ENCODE measurements around the gene TFDP2. TPM values are rescaled to one million over a fixed set of nuclear protein-coding genes. Genes with fewer than 3 reads are reported as not detected.

The TFDP2 gene
- total and polyA plus RNA-seq, 2 donors (not counting 1 experiment from before 2014, with no cell fraction given), result 5.5 to 31.7 TPM

DNA sequence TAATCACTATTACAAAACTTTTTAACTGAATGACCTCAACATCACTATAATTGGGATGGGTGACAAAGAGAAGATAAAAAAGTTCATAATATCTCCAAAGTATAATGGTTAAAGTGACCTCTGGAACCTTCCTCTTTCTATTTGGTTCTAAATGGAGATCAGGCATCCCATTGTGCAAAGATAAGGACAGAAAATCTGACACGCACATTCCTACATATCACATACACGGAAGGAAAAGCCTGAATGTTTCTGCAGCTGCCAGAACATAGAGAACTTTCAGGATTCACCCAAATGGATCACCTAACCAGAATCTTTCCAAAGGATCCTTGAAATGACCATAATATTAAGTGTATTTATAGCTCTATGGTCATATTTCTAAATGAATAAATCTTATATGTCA lies 128.2 kb downstream of the TFDP2 start:
- intact Hi-C loops (cut with micrococcal nuclease), result no loop called here
- Mint-ChIP-seq H3K27ac (no peak overlapping the region), H3K4me1 (peaks cover 12% of the 10 kb centered on the region), H3K27me3 (no peaks in the 10 kb centered on the region), H3K4me3 (no peak overlapping the region), H3K9me3 (ENCODE audit: insufficient read depth) (no peaks in the 10 kb centered on the region)
- H3K9ac ChIP-seq (ENCODE audit: low read length), result no peak overlapping the region
- TF ChIP-seq, protein P1, sequence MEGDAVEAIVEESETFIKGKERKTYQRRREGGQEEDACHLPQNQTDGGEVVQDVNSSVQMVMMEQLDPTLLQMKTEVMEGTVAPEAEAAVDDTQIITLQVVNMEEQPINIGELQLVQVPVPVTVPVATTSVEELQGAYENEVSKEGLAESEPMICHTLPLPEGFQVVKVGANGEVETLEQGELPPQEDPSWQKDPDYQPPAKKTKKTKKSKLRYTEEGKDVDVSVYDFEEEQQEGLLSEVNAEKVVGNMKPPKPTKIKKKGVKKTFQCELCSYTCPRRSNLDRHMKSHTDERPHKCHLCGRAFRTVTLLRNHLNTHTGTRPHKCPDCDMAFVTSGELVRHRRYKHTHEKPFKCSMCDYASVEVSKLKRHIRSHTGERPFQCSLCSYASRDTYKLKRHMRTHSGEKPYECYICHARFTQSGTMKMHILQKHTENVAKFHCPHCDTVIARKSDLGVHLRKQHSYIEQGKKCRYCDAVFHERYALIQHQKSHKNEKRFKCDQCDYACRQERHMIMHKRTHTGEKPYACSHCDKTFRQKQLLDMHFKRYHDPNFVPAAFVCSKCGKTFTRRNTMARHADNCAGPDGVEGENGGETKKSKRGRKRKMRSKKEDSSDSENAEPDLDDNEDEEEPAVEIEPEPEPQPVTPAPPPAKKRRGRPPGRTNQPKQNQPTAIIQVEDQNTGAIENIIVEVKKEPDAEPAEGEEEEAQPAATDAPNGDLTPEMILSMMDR (IDR thresholded peaks at IDR 0.05), result no peak
- TF ChIP-seq EZH2 (IDR thresholded peaks at IDR 0.05; ENCODE audit: borderline replicate concordance, insufficient read depth, low read depth, low read length, poor library complexity, severe bottlenecking), result no peak
- H3K4me2 ChIP-seq (replicated peaks; ENCODE audit: low read depth, low read length, poor library complexity, severe bottlenecking), result no peak overlapping the region
- no peak overlapping the region for H2AFZ ChIP-seq (ENCODE audit: insufficient read depth, low read depth, low read length, poor library complexity, severe bottlenecking)
- no peaks in the 10 kb centered on the region for H3K27me3 ChIP-seq (replicated peaks in 1 of 4; ENCODE audit: control extremely low read depth in 1 of 4, control insufficient read depth in 3 of 4, insufficient read depth in 4 of 4, low read length in 3 of 4)
- no CpG with 5 or more reads among the region's 2 CpGs for WGBS (ENCODE audit: insufficient coverage)
- DNase-seq (no peak), ATAC-seq (ENCODE audit: low read depth) (no peak)
- POLR2A ChIA-PET, result no interaction called here
- H3K4me3 ChIP-seq (ENCODE audit: control extremely low read depth in 1 of 5, extremely low read depth in 1 of 5, insufficient read depth in 1 of 5, low read depth in 2 of 5, low read length in 4 of 5), result no peak overlapping the region
- H3K27ac ChIP-seq (ENCODE audit: low read length in 2 of 2), result no peak overlapping the region
- CTCF ChIA-PET, result no interaction called here
- no peaks in the 10 kb centered on the region for H3K9me3 ChIP-seq (ENCODE audit: control extremely low read depth in 1 of 3, control insufficient read depth in 2 of 3, insufficient read depth in 1 of 3, low read length in 2 of 3)
- H3K4me1 ChIP-seq (ENCODE audit: control insufficient read depth in 2 of 2, insufficient read depth in 2 of 2, low read length in 2 of 2), result peaks cover 0 to 6% of the 10 kb centered on the region in 2 donors
- H3K36me3 ChIP-seq (replicated peaks in 1 of 2; ENCODE audit: control extremely low read depth in 1 of 2, control insufficient read depth in 1 of 2, extremely low read depth in 1 of 2, insufficient read depth in 2 of 2, low read length in 1 of 2), result no peaks in the 10 kb centered on the region
- H4K20me1 ChIP-seq (ENCODE audit: control insufficient read depth, insufficient read depth, low read length, poor library complexity, severe bottlenecking), result no peaks in the 10 kb centered on the region
- H3K79me2 ChIP-seq (ENCODE audit: control insufficient read depth, insufficient read depth, low read length), result peaks cover 62% of the 10 kb centered on the region

DNA sequence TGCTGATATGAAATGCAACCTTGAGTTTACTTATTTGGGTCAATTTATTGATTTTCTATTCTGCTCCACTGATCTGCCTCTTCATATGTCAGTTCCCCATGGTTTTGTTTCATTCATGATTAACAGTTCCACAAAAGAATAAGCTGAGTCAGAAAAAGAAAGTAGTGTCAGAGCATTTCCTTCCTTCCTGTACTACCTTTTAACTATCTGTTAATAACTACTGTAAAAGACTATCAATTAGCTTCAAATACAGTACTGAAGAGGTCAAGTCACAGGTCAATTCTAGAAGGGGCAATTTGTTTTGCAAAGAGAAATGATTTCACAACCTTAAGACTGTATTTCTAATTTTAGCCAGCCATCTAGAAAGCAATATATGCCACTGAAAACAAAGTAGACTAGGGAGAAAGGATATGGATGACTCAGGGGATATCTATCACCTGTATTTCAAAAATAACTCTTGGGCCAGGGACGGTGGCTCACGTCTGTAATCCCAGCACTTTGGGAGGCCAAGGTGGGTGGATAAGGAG lies 129.5 kb downstream of the TFDP2 start:
- ChIA-PET CTCF (no interaction called here), POLR2A (no interaction called here)
- Histone ChIP-seq H3K27ac (ENCODE audit: low read length in 2 of 2) (no peak overlapping the region), H3K4me3 (ENCODE audit: control extremely low read depth in 1 of 5, extremely low read depth in 1 of 5, insufficient read depth in 1 of 5, low read depth in 2 of 5, low read length in 4 of 5) (no peak overlapping the region), H3K36me3 (replicated peaks in 1 of 2; ENCODE audit: control extremely low read depth in 1 of 2, control insufficient read depth in 1 of 2, extremely low read depth in 1 of 2, insufficient read depth in 2 of 2, low read length in 1 of 2) (no peaks in the 10 kb centered on the region), H4K20me1 (ENCODE audit: control insufficient read depth, insufficient read depth, low read length, poor library complexity, severe bottlenecking) (no peaks in the 10 kb centered on the region), H3K27me3 (replicated peaks in 1 of 4; ENCODE audit: control extremely low read depth in 1 of 4, control insufficient read depth in 3 of 4, insufficient read depth in 4 of 4, low read length in 3 of 4) (no peaks in the 10 kb centered on the region), H3K4me2 (replicated peaks; ENCODE audit: low read depth, low read length, poor library complexity, severe bottlenecking) (no peak overlapping the region), H3K9ac (ENCODE audit: low read length) (no peak overlapping the region), H3K9me3 (ENCODE audit: control extremely low read depth in 1 of 3, control insufficient read depth in 2 of 3, insufficient read depth in 1 of 3, low read length in 2 of 3) (no peaks in the 10 kb centered on the region), H3K4me1 (ENCODE audit: control insufficient read depth in 2 of 2, insufficient read depth in 2 of 2, low read length in 2 of 2) (peaks cover 0 to 6% of the 10 kb centered on the region in 2 donors), H3K79me2 (ENCODE audit: control insufficient read depth, insufficient read depth, low read length) (peaks cover 57% of the 10 kb centered on the region), H2AFZ (ENCODE audit: insufficient read depth, low read depth, low read length, poor library complexity, severe bottlenecking) (no peak overlapping the region)
- TF ChIP-seq EZH2 (IDR thresholded peaks at IDR 0.05; ENCODE audit: borderline replicate concordance, insufficient read depth, low read depth, low read length, poor library complexity, severe bottlenecking), result no peak
- TF ChIP-seq, protein P1 (IDR thresholded peaks at IDR 0.05), result no peak
- DNase-seq (no peak), ATAC-seq (ENCODE audit: low read depth) (no peak)
- Mint-ChIP-seq H3K4me1 (peaks cover 12% of the 10 kb centered on the region), H3K27me3 (no peaks in the 10 kb centered on the region), H3K9me3 (ENCODE audit: insufficient read depth) (no peaks in the 10 kb centered on the region), H3K4me3 (no peak overlapping the region), H3K27ac (no peak overlapping the region)
- no CpG with 5 or more reads among the region's 2 CpGs for WGBS (ENCODE audit: insufficient coverage)
- intact Hi-C loops (cut with micrococcal nuclease), result no loop called here
